Activated CD4-positive, alpha-beta T cell treated with anti-CD3 and anti-CD28 coated beads, Interleukin-2, amount 10 ng/mL, durations not matched to agents 24 days and 14 days (primary cell): ENCODE measurements around the gene COL26A1. TPM values are rescaled to one million over a fixed set of nuclear protein-coding genes. Genes with fewer than 3 reads are reported as not detected.

ENCODE experiments used
- DNase-seq: peaks from one replicate; pipeline ENCODE4 v3.0.0; 2022
- H3K27ac Mint-ChIP-seq: one replicate; pipeline ENCODE4 v1.8.0; 2022; ENCODE audit warnings: mild to moderate bottlenecking, mixed read lengths
- H3K27me3 Mint-ChIP-seq: one replicate; pipeline ENCODE4 v1.8.0; 2022; ENCODE audit warnings: mixed read lengths
- H3K36me3 Mint-ChIP-seq: one replicate; pipeline ENCODE4 v1.8.0; 2022; ENCODE audit warnings: low read depth, mild to moderate bottlenecking, mixed read lengths
- H3K4me1 Mint-ChIP-seq: one replicate; pipeline ENCODE4 v1.8.0; 2021; ENCODE audit warnings: mixed read lengths
- H3K4me3 Mint-ChIP-seq: one replicate; pipeline ENCODE4 v1.8.0; 2022; ENCODE audit warnings: mild to moderate bottlenecking, moderate library complexity, mixed read lengths
- H3K9me3 Mint-ChIP-seq: one replicate; pipeline ENCODE4 v1.8.0; 2021; ENCODE audit warnings: mixed read lengths
- intact Hi-C: fragments of 100-400 bp; cut with micrococcal nuclease; formaldehyde crosslinking; loops from one replicate; pipeline ENCODE4 v1.15.1; 2023
- total RNA-seq: library from RNA; stranded (reverse); gene quantifications from 2 replicates; pipeline ENCODE4 v1.2.3, GENCODE V29; 2022

COL26A1 gene
- total RNA-seq, 1 donor from 2014 or later, result not detected

DNA sequence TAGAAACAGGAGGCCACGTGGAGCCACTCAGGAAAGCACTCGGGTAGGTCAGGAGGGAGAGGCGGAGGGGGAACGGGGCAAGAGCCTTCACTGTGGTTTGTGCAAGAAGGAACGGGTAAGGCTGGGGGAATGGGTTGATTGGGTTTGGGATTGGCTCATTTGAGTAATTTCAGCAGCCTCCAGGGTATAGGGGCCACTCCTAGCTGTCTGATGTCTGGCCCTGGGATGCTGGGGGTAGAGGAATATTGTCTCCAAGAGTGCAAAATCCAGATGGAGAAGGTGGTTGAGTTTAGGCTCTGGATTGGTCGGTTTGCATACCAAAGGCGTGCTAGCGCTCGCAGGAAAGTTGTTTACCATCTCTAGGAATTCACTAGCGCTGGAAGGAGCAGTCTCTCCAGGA is 219.2 kb downstream of the COL26A1 start:
- Mint-ChIP-seq H3K9me3 (no peaks in the 10 kb centered on the region), H3K4me3 (no peak overlapping the region), H3K4me1 (no peaks in the 10 kb centered on the region), H3K27ac (no peak overlapping the region), H3K36me3 (no peaks in the 10 kb centered on the region), H3K27me3 (no peaks in the 10 kb centered on the region)
- DNase-seq, result no peak
- intact Hi-C loops, result no loop called here

DNA sequence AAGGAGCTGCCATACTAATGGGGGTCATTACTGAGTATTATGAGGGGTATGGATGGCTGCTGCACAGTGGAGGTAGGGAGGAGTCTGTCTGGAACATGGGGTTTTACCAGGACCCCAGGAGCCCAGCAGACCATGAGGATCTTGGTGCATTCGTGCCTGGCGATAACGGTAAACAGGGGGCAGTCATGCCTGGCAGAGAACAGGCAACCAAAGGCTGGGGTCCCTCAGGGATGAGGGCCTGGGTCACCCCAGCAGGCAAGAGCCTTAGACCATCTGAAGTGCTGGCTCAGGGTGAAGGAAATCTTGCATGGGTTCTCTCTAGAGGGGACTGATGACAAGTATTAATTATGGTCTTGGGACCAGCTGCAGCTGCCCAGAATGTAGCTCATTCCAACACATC is 220.3 kb downstream of the COL26A1 start:
- intact Hi-C loops, result no loop called here
- Mint-ChIP-seq H3K27ac (no peak overlapping the region), H3K36me3 (no peaks in the 10 kb centered on the region), H3K4me1 (no peaks in the 10 kb centered on the region), H3K9me3 (no peaks in the 10 kb centered on the region), H3K27me3 (no peaks in the 10 kb centered on the region), H3K4me3 (no peak overlapping the region)
- DNase-seq, result no peak

DNA sequence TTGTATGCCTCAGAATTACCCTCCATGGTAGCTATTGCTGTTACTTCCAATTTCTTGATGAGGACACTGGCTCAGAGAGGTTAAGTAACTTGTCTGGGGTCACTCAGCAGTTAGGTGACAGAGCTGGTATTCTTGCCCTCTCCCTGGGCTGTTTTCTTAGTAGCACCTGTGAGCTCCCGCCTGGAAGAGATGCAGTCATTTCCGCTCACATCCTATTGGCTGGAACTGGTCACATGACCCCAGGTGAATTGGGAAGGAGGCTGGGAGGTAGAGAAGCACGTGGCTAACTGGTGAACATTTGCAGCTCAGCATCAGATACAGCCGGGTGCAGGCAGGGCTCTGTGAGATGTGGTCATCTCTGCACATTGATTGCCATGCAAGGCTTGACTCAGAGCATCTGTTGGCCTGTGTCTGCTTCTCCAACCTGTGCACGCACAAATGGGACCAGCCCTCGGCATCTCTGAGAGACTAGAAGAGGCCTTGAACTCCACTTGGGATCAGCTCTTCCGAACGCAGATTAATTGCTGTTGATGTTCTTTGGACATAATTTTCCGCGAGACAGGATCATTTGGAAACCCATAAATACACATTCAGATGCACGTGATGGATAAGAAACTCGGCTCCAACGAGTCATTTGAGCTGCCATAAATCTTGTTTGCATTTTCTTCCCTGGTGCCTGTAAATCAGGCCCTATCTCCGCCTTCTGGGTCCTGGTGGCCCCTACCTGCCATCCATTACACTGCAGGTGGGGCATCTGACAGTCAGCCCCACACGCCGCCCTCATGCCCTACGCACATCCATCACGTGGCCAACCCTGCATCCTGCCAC is 223.6 kb downstream of the COL26A1 start:
- H3K27ac Mint-ChIP-seq, result no peak overlapping the region
- H3K27me3 Mint-ChIP-seq, result no peaks in the 10 kb centered on the region
- intact Hi-C loops, result no loop called here
- no peaks in the 10 kb centered on the region for H3K36me3 Mint-ChIP-seq
- H3K9me3 Mint-ChIP-seq, result no peaks in the 10 kb centered on the region
- no peaks in the 10 kb centered on the region for H3K4me1 Mint-ChIP-seq
- DNase-seq, result no peak
- H3K4me3 Mint-ChIP-seq, result no peak overlapping the region

DNA sequence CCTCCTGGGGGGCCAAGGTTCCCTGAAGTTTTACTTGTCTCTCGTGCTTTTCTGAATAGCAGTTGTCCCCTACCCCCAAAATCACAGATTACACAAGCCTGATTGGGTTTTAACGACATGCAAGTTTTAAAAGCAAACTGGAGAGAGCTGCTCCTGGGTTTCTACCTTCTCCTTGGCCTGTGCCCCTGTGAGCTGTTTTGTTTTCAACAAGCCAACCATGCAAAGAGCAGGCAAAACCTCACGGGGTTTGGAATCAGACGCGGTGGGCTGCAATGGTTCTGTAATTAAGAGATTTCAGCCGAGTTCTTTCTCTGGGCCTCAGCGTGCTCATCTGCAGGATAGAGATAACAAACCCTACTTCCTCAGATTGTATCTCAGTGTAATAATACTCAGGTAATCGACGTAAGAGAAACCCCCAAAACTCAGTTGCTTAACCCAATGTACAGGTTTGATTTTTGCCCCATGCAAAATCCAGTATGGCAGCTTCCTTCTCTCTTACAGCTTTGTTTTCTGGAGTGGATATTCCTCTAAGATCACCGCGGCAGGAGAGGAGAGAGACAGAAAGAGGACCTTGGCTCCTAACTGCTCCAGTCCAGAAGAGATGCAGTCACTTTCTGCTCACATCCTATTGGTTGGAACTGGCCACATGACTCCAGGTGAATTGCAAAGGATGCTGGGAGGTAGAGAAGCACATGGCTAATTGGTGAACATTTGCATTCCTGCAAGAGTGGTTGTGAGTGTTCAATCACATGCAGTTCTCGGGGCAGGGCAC is 224.4 kb downstream of the COL26A1 start:
- no peaks in the 10 kb centered on the region for H3K36me3 Mint-ChIP-seq
- H3K27me3 Mint-ChIP-seq, result no peaks in the 10 kb centered on the region
- no peak overlapping the region for H3K4me3 Mint-ChIP-seq
- no peaks in the 10 kb centered on the region for H3K9me3 Mint-ChIP-seq
- no peak overlapping the region for H3K27ac Mint-ChIP-seq
- intact Hi-C loops, result no loop called here
- no peaks in the 10 kb centered on the region for H3K4me1 Mint-ChIP-seq
- no peak for DNase-seq

DNA sequence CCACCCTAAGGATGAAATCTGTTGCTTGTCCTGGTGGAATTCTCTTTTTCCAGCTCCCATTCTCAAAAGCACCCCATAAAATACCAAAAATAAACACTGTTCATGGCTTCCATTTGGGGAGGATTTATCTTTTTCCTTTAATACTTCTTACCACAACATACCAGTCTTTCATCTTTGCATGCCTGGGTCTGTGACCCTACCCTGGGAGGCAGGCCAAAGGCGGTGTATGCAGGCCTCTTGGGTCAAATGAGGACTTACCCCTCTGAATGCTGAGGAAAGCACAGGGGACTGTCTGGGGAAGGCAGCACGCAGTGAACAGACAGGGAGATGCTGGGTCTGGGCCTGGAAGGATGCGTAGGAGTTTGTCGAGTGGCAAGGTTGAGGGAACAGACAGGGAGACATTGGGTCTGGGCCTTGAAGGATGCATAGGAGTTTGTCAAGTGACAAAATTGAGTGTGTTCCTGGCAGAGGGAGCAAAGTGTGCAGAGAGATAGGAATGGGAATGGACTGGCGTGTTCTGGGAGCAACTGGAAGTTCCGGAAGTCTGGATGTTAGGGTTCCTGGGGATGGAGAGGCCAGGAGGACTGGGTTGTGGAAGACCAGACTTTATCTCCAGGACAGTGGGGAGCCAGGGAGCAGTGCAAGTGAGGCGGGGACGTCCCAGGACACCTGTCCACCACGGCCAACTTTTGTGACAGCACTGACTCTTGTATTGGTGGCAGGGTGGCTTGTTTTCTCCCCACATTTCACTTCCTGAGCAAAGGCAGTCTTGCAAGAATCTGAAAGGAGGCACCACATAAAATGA is 225.7 kb downstream of the COL26A1 start:
- Mint-ChIP-seq H3K4me3 (no peak overlapping the region), H3K27ac (no peak overlapping the region), H3K4me1 (no peaks in the 10 kb centered on the region), H3K27me3 (no peaks in the 10 kb centered on the region), H3K9me3 (no peaks in the 10 kb centered on the region), H3K36me3 (no peaks in the 10 kb centered on the region)
- DNase-seq, result no peak
- intact Hi-C loops, result no loop called here

DNA sequence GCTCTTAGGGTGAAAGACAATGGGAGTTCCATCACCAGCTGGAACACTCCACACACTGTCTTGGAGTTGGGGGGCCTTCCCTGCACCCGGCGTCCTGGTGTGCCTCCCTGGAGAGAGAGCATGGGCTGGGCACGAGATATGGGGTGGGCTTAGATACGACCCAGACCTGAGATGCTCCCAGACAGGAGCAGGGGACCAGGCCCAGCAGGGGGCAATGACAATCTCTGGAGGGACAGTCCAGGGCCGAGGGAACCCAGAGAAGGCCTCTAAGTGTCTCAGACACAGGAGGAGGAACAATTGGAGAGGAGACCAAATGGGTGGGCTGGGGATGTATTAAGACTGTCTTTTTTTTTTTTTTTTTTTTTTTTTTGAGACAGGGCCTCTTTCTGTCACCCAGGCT is 226.4 kb downstream of the COL26A1 start:
- no peaks in the 10 kb centered on the region for H3K27me3 Mint-ChIP-seq

DNA sequence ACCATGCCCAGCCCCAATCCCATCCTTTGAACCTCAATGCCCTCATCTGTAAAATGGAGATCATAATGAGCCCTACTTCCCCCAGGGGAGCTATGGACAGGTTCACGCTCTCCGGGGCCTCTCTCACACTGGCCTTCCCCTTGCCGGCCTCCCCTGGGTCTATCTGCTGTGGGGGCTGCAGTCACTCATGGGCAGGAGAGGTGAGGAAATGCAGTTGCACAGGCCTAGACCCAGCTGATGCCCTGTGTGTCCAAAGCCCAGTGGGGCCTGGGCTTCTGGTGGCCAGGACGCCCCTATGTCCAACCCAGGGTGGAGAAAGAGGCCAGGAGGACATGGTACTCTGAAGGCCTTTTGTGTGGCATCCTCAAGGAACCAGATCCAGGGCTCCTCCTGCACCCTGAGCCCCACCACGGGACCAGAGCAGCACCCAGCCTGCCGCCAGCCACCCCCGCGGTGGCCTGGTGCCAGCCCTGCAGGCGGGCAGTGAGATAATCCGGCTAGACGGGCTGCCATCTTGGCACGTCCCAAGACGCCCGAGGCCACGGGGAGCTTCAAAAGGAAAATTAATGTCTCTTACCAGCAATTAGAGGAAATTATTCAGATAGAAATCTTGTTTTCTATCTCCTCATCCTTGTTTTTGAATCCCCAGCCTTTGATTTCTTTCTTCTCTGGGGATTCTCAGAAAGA is 227.4 kb downstream of the COL26A1 start:
- Mint-ChIP-seq H3K36me3 (no peaks in the 10 kb centered on the region), H3K27ac (no peak overlapping the region), H3K4me1 (no peaks in the 10 kb centered on the region), H3K27me3 (no peaks in the 10 kb centered on the region), H3K9me3 (no peaks in the 10 kb centered on the region), H3K4me3 (no peak overlapping the region)
- intact Hi-C loops, result no loop called here
- DNase-seq, result no peak

More for the DNA sequence above, 226.4 kb downstream of the COL26A1 start:
- intact Hi-C loops, result no loop called here
- DNase-seq, result no peak
- Mint-ChIP-seq H3K4me1 (no peaks in the 10 kb centered on the region), H3K36me3 (no peaks in the 10 kb centered on the region), H3K4me3 (no peak overlapping the region), H3K9me3 (no peaks in the 10 kb centered on the region), H3K27ac (no peak overlapping the region)

DNA sequence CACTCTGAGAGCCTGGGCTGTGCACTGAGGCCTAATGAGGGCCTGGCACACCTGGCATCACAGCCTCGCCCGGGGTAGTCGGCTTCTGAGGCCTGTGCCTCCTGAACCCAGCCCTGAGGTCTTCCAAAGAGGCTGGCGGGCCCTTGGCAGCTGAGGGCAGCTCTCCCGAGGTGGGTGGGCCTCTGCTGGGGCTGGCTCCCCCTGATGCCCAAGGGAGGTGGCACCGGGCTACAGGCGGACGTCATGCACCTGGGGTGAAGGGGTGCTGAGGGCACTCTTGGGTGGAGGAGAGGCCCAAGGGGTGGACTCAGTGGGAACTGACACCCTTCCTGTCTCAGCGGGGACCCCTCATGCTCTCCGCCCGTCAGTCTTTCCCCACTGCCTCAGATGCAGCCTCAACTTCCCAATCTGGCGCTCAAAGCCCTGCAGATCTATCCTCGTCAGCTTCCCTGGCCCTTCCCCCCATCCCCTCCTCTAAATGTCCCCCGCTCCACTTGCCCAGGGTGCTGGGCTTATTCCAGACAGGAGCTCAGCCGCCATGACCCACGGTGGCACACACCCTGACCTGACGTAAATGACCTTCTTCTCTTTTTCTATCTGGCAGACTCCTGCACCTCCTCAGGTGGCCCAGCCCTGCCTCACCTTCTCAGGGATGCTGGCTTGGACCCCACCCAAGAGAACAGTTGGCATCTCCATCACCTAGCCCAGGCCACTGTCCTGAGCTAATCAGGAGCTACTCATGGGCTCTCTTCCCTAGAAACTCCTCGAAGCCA is 228.2 kb downstream of the COL26A1 start:
- Mint-ChIP-seq H3K9me3 (no peaks in the 10 kb centered on the region), H3K4me1 (no peaks in the 10 kb centered on the region), H3K36me3 (no peaks in the 10 kb centered on the region), H3K27me3 (no peaks in the 10 kb centered on the region), H3K4me3 (no peak overlapping the region), H3K27ac (no peak overlapping the region)
- no peak for DNase-seq
- intact Hi-C loops, result no loop called here

DNA sequence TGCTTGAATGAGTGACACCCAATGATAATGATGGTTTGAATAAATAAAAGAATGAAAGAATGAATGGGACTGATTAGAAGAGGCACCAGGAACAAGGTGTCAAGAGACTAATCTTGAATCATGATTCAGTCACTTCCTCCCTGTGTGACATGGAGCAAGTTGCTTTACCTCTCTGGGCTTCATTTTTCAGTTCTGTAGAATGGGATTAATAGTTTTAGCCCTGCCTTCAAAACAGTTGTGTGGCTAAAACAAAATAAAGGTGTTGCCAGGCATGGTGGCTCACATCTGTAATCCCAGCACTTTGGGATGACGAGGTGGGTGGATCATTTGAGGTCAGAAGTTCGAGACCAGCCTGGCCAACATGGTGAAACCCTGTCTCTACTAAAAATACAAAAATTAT is 228.8 kb downstream of the COL26A1 start:
- H3K36me3 Mint-ChIP-seq, result no peaks in the 10 kb centered on the region
- H3K27ac Mint-ChIP-seq, result no peak overlapping the region
- H3K4me3 Mint-ChIP-seq, result no peak overlapping the region
- H3K9me3 Mint-ChIP-seq, result no peaks in the 10 kb centered on the region
- H3K27me3 Mint-ChIP-seq, result no peaks in the 10 kb centered on the region
- no peaks in the 10 kb centered on the region for H3K4me1 Mint-ChIP-seq
- intact Hi-C loops, result no loop called here
- no peak for DNase-seq

DNA sequence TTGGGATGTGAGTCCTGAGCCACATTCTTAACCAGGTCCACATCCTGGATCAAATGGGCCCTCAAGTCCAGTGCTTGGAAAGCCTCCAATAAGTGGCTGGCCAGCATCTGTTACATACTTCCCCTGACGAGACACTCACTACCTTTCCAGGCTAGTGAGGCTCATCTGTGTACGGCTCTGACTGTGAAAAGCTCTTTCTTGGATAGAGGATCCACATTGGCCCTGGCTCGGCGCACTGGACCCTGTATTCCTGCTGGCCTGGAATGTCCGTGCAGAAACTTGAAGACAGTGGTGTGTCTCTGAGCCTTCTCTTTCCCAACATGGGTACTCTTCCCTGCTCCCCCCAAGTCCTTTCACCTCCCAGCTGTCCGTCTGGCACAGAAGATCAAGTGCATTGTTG is 230.9 kb downstream of the COL26A1 start:
- H3K27me3 Mint-ChIP-seq, result no peaks in the 10 kb centered on the region
- H3K9me3 Mint-ChIP-seq, result no peaks in the 10 kb centered on the region
- no peak overlapping the region for H3K27ac Mint-ChIP-seq
- intact Hi-C loops, result no loop called here
- no peaks in the 10 kb centered on the region for H3K4me1 Mint-ChIP-seq
- no peaks in the 10 kb centered on the region for H3K36me3 Mint-ChIP-seq
- DNase-seq, result no peak
- H3K4me3 Mint-ChIP-seq, result no peak overlapping the region

DNA sequence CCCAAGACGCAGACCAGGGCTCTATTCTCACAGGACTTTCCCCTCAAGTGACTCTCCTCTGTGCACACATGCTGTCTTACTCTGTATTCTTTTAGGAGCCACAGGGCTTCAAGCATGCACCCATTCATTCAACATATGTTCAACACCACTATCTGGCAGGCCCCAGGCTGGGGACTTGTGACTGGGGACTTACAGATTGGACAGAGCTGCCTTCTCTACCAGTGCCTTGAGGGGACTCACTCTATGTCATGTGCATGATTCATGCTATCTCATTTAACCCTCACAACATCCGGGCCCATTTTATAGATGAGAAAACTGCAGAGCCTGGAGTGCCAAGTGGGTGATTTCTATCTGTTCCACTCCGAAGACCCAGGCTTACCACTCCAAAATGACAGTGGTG is 232.1 kb downstream of the COL26A1 start:
- H3K36me3 Mint-ChIP-seq, result no peaks in the 10 kb centered on the region
- H3K27ac Mint-ChIP-seq, result no peak overlapping the region
- no peaks in the 10 kb centered on the region for H3K9me3 Mint-ChIP-seq
- no peak overlapping the region for H3K4me3 Mint-ChIP-seq
- no peak for DNase-seq
- H3K4me1 Mint-ChIP-seq, result no peaks in the 10 kb centered on the region
- intact Hi-C loops, result no loop called here
- no peaks in the 10 kb centered on the region for H3K27me3 Mint-ChIP-seq

DNA sequence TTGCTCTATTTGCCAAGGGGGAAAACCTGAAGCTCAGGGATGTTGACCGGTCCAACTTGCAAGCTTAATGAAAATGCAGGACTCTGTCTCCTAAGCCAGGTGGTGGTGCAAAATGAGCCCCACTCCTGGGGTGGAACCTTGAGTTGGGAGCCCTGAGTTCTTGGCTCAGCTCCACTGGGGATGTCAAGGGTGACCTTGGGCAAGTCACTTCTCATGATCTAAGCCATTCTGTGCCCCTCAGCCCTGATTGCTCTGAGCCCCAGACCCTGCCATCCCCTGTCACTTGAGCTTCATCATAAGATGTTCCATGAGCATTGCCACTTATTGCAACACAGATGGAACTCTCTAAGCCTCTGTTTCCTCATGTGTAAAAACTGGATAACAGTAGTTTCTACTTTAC is 232.6 kb downstream of the COL26A1 start:
- Mint-ChIP-seq H3K4me3 (no peak overlapping the region), H3K4me1 (no peaks in the 10 kb centered on the region), H3K27me3 (no peaks in the 10 kb centered on the region), H3K27ac (no peak overlapping the region), H3K9me3 (no peaks in the 10 kb centered on the region), H3K36me3 (no peaks in the 10 kb centered on the region)
- DNase-seq, result no peak
- intact Hi-C loops, result no loop called here
